Measurements from ENCODE around the gene KRTAP23-1.

KRTAP23-1 gene, protein sequence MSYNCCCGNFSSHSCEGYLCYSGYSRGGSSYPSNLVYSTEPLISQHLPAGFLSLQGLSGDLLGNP

DNA sequence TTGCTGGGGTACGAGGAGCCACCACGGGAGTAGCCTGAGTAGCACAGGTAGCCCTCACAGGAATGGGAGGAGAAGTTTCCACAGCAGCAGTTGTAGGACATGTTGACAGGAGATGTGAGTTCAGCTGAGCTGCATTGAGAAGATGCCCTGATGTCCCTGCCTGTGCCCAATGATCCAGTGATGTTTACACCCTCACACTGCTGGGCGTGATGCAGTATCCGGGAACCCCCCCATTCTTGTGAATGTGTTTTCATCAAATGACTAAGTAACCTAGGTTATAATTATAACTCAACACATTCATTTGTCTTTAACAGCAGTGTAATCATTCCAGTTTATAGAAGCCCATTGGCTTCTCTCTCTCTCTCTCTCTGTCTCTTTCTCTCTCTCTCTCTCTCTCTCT, at the start of gene KRTAP23-1:
Gene KRTAP23-1 (minus strand): TSS at position 101 of the 400 bp plus-strand sequence. CDS start 0 bp downstream, at position 101.
- H3K9me2 ChIP-seq (replicated peaks; ENCODE audit: low read depth, low read length), result no peaks in the 10 kb centered on the region
- no peaks in the 10 kb centered on the region for H4K20me1 ChIP-seq (ENCODE audit: insufficient read depth, low read length, poor library complexity, severe bottlenecking)
- no peaks in the 10 kb centered on the region for H3K4me1 ChIP-seq (ENCODE audit: insufficient read depth, low read length, poor library complexity, severe bottlenecking)
- H3K79me2 ChIP-seq (ENCODE audit: insufficient read depth, low read length), result no peaks in the 10 kb centered on the region
- no peak within 1 kb of the TSS for H3K9ac ChIP-seq (ENCODE audit: low read depth, low read length, poor library complexity, severe bottlenecking)
- H2AFZ ChIP-seq (ENCODE audit: low read length), result no peak within 1 kb of the TSS
- no peaks in the 10 kb centered on the region for H3K36me3 ChIP-seq (ENCODE audit: insufficient read depth, low read length)
- H3K27me3 ChIP-seq (ENCODE audit: insufficient read depth, low read length, poor library complexity, severe bottlenecking), result no peaks in the 10 kb centered on the region
- no peak within 1 kb of the TSS for H3K4me2 ChIP-seq (ENCODE audit: low read depth, low read length, poor library complexity, severe bottlenecking)
- no peak within 1 kb of the TSS for H3K4me3 ChIP-seq (ENCODE audit: low read length, poor library complexity, severe bottlenecking)
- no peaks in the 10 kb centered on the region for H3K9me3 ChIP-seq (ENCODE audit: insufficient read depth, low read depth, low read length)
- H3F3A ChIP-seq (ENCODE audit: low read depth), result no peaks in the 10 kb centered on the region
- TF ChIP-seq, protein P1, sequence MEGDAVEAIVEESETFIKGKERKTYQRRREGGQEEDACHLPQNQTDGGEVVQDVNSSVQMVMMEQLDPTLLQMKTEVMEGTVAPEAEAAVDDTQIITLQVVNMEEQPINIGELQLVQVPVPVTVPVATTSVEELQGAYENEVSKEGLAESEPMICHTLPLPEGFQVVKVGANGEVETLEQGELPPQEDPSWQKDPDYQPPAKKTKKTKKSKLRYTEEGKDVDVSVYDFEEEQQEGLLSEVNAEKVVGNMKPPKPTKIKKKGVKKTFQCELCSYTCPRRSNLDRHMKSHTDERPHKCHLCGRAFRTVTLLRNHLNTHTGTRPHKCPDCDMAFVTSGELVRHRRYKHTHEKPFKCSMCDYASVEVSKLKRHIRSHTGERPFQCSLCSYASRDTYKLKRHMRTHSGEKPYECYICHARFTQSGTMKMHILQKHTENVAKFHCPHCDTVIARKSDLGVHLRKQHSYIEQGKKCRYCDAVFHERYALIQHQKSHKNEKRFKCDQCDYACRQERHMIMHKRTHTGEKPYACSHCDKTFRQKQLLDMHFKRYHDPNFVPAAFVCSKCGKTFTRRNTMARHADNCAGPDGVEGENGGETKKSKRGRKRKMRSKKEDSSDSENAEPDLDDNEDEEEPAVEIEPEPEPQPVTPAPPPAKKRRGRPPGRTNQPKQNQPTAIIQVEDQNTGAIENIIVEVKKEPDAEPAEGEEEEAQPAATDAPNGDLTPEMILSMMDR (conservative IDR thresholded peaks at IDR 0.05; ENCODE audit: low read length), result no peak
- no peak for TF ChIP-seq EZH2phosphoT487 (IDR thresholded peaks at IDR 0.05; ENCODE audit: borderline replicate concordance)

DNA sequence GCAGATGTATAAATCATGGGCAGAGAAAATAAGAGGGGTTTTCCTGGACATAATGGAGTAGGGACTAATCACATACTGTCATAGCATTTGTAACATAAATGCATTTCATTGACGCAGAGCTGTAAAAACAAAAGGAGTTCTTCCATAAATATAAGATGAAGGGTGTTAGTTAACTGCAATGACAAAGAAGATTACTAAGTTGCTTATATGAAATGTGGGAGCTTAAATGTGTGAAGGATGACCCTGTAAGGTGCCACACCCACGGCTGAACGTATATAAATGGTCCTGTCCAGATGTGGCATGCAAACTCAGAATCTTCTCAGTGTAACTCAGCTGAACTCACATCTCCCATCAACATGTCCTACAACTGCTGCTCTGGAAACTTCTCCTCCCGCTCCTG, 47.3 kb upstream of the KRTAP23-1 start, which contains the start of gene KRTAP13-1:
Gene KRTAP13-1 (plus strand): TSS at position 301 of the 400 bp plus-strand sequence. CDS start 56 bp downstream, at position 357.
- H3F3A ChIP-seq (ENCODE audit: low read depth), result no peaks in the 10 kb centered on the region
- H2AFZ ChIP-seq (ENCODE audit: low read length), result no peak within 1 kb of the TSS
- no peaks in the 10 kb centered on the region for H3K79me2 ChIP-seq (ENCODE audit: insufficient read depth, low read length)

DNA sequence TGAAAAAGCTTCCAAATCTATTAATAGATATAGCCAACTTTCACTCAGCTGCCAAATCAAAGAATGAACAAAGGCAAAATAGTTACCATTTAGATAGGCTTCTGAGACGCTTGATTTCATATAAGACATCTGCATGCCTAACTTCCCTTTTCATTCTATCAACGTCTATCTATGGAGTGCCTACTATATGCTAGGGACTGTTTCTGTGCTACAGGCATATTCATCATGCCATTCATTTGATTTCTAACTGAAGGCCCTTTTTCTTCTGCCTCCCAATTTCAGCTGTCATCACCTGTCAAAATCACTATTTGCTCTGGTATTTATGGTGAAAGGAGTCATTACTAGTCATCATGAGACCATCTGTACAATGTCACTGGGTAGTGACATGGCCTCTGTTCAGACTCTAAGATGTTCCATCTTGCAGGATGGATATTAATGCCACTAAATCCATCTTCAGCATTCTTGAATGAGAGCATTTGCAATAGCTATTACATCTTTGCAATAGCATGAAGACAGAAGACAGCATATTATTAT, 43.2 kb upstream of the KRTAP23-1 start:
- Histone ChIP-seq H3K4me2 (ENCODE audit: low read depth, low read length, poor library complexity, severe bottlenecking) (no peak overlapping the region), H3K79me2 (ENCODE audit: insufficient read depth, low read length) (no peaks in the 10 kb centered on the region)

More for the DNA sequence above, 47.3 kb upstream of the KRTAP23-1 start, which contains the start of gene KRTAP13-1:
- TF ChIP-seq, protein P1 (conservative IDR thresholded peaks at IDR 0.05; ENCODE audit: low read length), result no peak
- Histone ChIP-seq H3K9me2 (replicated peaks; ENCODE audit: low read depth, low read length) (no peaks in the 10 kb centered on the region), H3K4me1 (ENCODE audit: insufficient read depth, low read length, poor library complexity, severe bottlenecking) (no peaks in the 10 kb centered on the region), H3K9me3 (ENCODE audit: insufficient read depth, low read depth, low read length) (no peaks in the 10 kb centered on the region), H4K20me1 (ENCODE audit: insufficient read depth, low read length, poor library complexity, severe bottlenecking) (no peaks in the 10 kb centered on the region), H3K36me3 (ENCODE audit: insufficient read depth, low read length) (no peaks in the 10 kb centered on the region), H3K27me3 (ENCODE audit: insufficient read depth, low read length, poor library complexity, severe bottlenecking) (no peaks in the 10 kb centered on the region), H3K4me2 (ENCODE audit: low read depth, low read length, poor library complexity, severe bottlenecking) (no peak within 1 kb of the TSS), H3K9ac (ENCODE audit: low read depth, low read length, poor library complexity, severe bottlenecking) (no peak within 1 kb of the TSS), H3K4me3 (ENCODE audit: low read length, poor library complexity, severe bottlenecking) (no peak within 1 kb of the TSS)

More for the DNA sequence above, 43.2 kb upstream of the KRTAP23-1 start:
- no peak overlapping the region for H3K4me3 ChIP-seq (ENCODE audit: low read length, poor library complexity, severe bottlenecking)
- TF ChIP-seq EZH2phosphoT487 (IDR thresholded peaks at IDR 0.05; ENCODE audit: borderline replicate concordance), result no peak
- TF ChIP-seq, protein P1 (conservative IDR thresholded peaks at IDR 0.05; ENCODE audit: low read length), result no peak
- H3K4me1 ChIP-seq (ENCODE audit: insufficient read depth, low read length, poor library complexity, severe bottlenecking), result no peaks in the 10 kb centered on the region
- H3K36me3 ChIP-seq (ENCODE audit: insufficient read depth, low read length), result no peaks in the 10 kb centered on the region
- no peaks in the 10 kb centered on the region for H3F3A ChIP-seq (ENCODE audit: low read depth)
- H4K20me1 ChIP-seq (ENCODE audit: insufficient read depth, low read length, poor library complexity, severe bottlenecking), result no peaks in the 10 kb centered on the region
- H2AFZ ChIP-seq (ENCODE audit: low read length), result no peak overlapping the region
- no peaks in the 10 kb centered on the region for H3K9me2 ChIP-seq (replicated peaks; ENCODE audit: low read depth, low read length)
- no peak overlapping the region for H3K9ac ChIP-seq (ENCODE audit: low read depth, low read length, poor library complexity, severe bottlenecking)
- H3K27me3 ChIP-seq (ENCODE audit: insufficient read depth, low read length, poor library complexity, severe bottlenecking), result no peaks in the 10 kb centered on the region
- no peaks in the 10 kb centered on the region for H3K9me3 ChIP-seq (ENCODE audit: insufficient read depth, low read depth, low read length)

Data from Loucy (cell line).